ENCODE results near the gene MCAM. TPM values are rescaled to one million over a fixed set of nuclear protein-coding genes. Genes with fewer than 3 reads are reported as not detected.

The MCAM gene, protein sequence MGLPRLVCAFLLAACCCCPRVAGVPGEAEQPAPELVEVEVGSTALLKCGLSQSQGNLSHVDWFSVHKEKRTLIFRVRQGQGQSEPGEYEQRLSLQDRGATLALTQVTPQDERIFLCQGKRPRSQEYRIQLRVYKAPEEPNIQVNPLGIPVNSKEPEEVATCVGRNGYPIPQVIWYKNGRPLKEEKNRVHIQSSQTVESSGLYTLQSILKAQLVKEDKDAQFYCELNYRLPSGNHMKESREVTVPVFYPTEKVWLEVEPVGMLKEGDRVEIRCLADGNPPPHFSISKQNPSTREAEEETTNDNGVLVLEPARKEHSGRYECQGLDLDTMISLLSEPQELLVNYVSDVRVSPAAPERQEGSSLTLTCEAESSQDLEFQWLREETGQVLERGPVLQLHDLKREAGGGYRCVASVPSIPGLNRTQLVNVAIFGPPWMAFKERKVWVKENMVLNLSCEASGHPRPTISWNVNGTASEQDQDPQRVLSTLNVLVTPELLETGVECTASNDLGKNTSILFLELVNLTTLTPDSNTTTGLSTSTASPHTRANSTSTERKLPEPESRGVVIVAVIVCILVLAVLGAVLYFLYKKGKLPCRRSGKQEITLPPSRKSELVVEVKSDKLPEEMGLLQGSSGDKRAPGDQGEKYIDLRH
- 2.3 and 9.7 TPM in 2 replicates for total RNA-seq

GRCh38 chr11:119316729-119317591 lies at the start of gene MCAM:
Gene MCAM, minus strand, starts transcription at chr11:119317130. Its CDS starts 29 bp downstream, at chr11:119317101.

GRCh38 chr11:119346605-119347004 lies 29.7 kb upstream of the MCAM start, which contains the start of gene MFRP:
Gene MFRP, minus strand, starts transcription at chr11:119346705. Its CDS starts 192 bp downstream, at chr11:119346513.

GRCh38 chr11:119340335-119341221 lies 23.6 kb upstream of the MCAM start, which contains the start of gene C1QTNF5:
Gene C1QTNF5, minus strand, starts transcription at chr11:119340883. Its CDS starts 486 bp downstream, at chr11:119340397.

DNA sequence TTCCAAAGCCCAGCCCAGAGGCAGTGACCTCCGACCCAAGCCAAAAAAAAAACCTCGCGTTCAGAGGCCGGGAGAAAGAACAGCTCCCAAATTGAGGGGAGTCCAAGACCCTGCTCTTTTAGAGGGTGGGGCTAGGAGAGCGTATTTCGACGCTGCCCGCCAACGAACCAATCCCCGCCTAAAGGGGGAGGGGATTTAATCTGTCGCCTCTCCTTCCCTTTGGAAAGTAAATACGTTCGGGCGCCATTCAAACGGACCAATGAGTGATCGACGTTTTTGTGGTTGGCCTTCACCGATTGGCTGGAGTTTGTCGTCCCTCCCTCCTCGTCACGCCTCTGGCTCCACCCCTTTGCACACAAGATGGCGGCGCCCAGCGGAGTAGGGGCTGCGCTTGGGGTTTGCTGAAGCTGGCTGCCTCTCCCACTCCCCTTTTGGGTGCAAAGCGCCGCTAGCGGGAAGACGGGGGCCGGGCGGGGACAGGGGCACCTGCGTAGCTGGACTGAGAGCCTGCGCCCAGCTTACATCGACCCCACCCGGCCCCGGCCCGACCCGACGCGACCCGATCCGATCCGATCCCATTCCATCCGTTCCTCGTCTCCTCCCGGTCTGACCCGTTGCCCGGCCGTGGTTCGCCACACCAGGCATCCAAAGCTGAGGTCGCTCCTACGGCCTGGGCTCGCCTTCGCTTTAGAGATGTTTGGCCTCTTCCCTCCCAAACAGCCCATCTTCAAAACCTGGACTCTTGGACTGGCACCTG lies 17.4 kb upstream of the MCAM start, which contains the start of gene RNF26:
RNF26 (plus strand) TSS at position 354 of the 757 bp plus-strand sequence. CDS start 596 bp downstream, outside the sequence.

Other genes starting within 250 kb of the MCAM start
- gene VPS11, start 249.3 kb downstream of the MCAM start, total RNA-seq: 31.4 and 42.3 TPM in 2 replicates
- 8.9 and 10.3 TPM in 2 replicates for gene HMBS, start 232.2 kb downstream of the MCAM start, total RNA-seq
- gene DPAGT1, start 215.3 kb downstream of the MCAM start, total RNA-seq: 19.3 and 23.3 TPM in 2 replicates
- gene C2CD2L, start 209.8 kb downstream of the MCAM start, total RNA-seq: 1.9 and 4.0 TPM in 2 replicates
- gene HINFP, start 195.6 kb downstream of the MCAM start, total RNA-seq: 14.4 and 18.5 TPM in 2 replicates
- gene ABCG4, start 168.1 kb downstream of the MCAM start, total RNA-seq: under 0.01 and 0.17 TPM in 2 replicates
- 20.8 and 29.9 TPM in 2 replicates for gene NLRX1, start 148.4 kb downstream of the MCAM start, total RNA-seq
- gene NHERF4, start 131.7 kb downstream of the MCAM start, total RNA-seq: not detected in 2 replicates
- gene CBL, start 110.8 kb downstream of the MCAM start, total RNA-seq: 9.6 and 11.5 TPM in 2 replicates
- gene RNF26, start 17.4 kb upstream of the MCAM start, total RNA-seq: 11.1 and 14.7 TPM in 2 replicates
- gene C1QTNF5, start 23.8 kb upstream of the MCAM start, total RNA-seq: 12.1 and 29.8 TPM in 2 replicates
- under 0.01 TPM in 2 replicates for gene MFRP, start 29.6 kb upstream of the MCAM start, total RNA-seq
- 0.29 and 0.83 TPM in 2 replicates for gene USP2, start 64.6 kb upstream of the MCAM start, total RNA-seq
- 52.1 and 286 TPM in 2 replicates for gene THY1, start 106.0 kb upstream of the MCAM start, total RNA-seq